AG04450 (cell line): ENCODE data around the gene NCOA1. TPM values are rescaled to one million over a fixed set of nuclear protein-coding genes. Genes with fewer than 3 reads are reported as not detected.

Experiments
- CTCF ChIA-PET: fragments of 300-600, 350-600 bp; formaldehyde crosslinking; extraction: SDS; loops from one replicate; lab custom pipeline; 2022; ENCODE audit warnings: antibody characterized with exemption, inconsistent platforms; lab: Charles Lee
- POLR2A ChIA-PET: fragments of 350-600 bp; formaldehyde crosslinking; extraction: SDS; loops from one replicate; lab custom pipeline; 2021; ENCODE audit warnings: antibody characterized with exemption, inconsistent platforms; lab: Yijun Ruan, JAX
- DNase-seq: peaks from one replicate; pipeline ENCODE4 v3.0.0-alpha.2; 2011; ENCODE audit warnings: low read depth, low spot score
- H3K27ac ChIP-seq: one replicate; pipeline ENCODE4 v1.5.1; 2012; ENCODE audit warnings: low read depth, low read length, control low read depth
- H3K27me3 ChIP-seq: one replicate; pipeline ENCODE4 v1.6.0; 2012; ENCODE audit warnings: low read length; ENCODE audit not compliant: control insufficient read depth, insufficient read depth
- H3K4me3 ChIP-seq: 2 replicates; pipeline ENCODE4 v1.5.1; 2011; ENCODE audit warnings: mild to moderate bottlenecking, low read depth, low read length, control low read depth
- H3K9me3 ChIP-seq: 2 replicates; pipeline ENCODE4 v1.5.1; 2012; ENCODE audit warnings: low read length; ENCODE audit not compliant: control insufficient read depth, insufficient read depth
- polyA plus RNA-seq: library from polyadenylated mRNA; depleted of rRNA; stranded (reverse); fragments of >200 nt; gene quantifications from 2 replicates; pipeline ENCODE4 v1.2.3, GENCODE V29; 2011
- TF ChIP-seq, protein P1 (sequence below): IDR thresholded peaks from 2 replicates; pipeline ENCODE4 v1.5.1; 2011; ENCODE audit warnings: low read depth, low read length, control low read depth, inconsistent platforms

The NCOA1 gene
- polyA plus RNA-seq, 1 experiment, result 20.8 TPM

GRCh38 chr2:24493713-24494112, 2.7 kb downstream of the NCOA1 start:
- Histone ChIP-seq H3K27me3 (no peaks in the 10 kb centered on the region), H3K9me3 (no peaks in the 10 kb centered on the region), H3K27ac (no peak overlapping the region), H3K4me3 (no peak overlapping the region)
- ChIA-PET CTCF (interaction anchor here (1.7 kb wide), 1 partner anchor 334 kb away, joined by 7 read pairs; no protein-coding TSS in a partner anchor), POLR2A (no interaction called here)
- no peak for DNase-seq
- TF ChIP-seq, protein P1, sequence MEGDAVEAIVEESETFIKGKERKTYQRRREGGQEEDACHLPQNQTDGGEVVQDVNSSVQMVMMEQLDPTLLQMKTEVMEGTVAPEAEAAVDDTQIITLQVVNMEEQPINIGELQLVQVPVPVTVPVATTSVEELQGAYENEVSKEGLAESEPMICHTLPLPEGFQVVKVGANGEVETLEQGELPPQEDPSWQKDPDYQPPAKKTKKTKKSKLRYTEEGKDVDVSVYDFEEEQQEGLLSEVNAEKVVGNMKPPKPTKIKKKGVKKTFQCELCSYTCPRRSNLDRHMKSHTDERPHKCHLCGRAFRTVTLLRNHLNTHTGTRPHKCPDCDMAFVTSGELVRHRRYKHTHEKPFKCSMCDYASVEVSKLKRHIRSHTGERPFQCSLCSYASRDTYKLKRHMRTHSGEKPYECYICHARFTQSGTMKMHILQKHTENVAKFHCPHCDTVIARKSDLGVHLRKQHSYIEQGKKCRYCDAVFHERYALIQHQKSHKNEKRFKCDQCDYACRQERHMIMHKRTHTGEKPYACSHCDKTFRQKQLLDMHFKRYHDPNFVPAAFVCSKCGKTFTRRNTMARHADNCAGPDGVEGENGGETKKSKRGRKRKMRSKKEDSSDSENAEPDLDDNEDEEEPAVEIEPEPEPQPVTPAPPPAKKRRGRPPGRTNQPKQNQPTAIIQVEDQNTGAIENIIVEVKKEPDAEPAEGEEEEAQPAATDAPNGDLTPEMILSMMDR, result no peak

DNA sequence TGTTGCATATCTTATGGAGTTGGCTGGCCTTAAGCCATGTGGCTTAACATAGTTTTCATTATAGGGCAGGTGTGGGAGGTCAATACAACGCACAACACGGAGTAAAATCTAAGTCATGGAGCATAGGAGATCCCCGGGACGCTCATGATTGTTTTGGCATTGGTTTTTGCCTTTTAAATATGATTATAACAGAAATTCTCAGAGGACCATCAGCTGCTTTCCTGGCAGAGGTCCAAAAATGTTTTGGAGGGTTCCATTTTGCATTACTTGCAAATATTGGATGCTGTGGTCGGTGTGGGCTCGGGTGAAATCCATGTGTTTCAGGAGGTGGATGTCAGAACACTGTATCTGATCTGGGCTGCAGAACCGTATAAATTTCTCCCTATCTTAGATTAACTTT, 3.4 kb downstream of the NCOA1 start:
- Histone ChIP-seq H3K9me3 (no peaks in the 10 kb centered on the region), H3K27ac (no peak overlapping the region), H3K4me3 (no peak overlapping the region), H3K27me3 (no peaks in the 10 kb centered on the region)
- no peak for DNase-seq
- TF ChIP-seq, protein P1, result no peak
- CTCF ChIA-PET, result interaction anchor here (1.2 kb wide), 1 partner anchor 72 kb away, joined by 3 read pairs; no protein-coding TSS in a partner anchor
- POLR2A ChIA-PET, result no interaction called here

GRCh38 chr2:24495451-24495850, 4.4 kb downstream of the NCOA1 start:
- DNase-seq, result no peak
- H3K27me3 ChIP-seq, result no peaks in the 10 kb centered on the region
- CTCF ChIA-PET, result interaction anchor here (1.2 kb wide), 1 partner anchor 73 kb away, joined by 3 read pairs; no protein-coding TSS in a partner anchor
- TF ChIP-seq, protein P1, result no peak
- H3K27ac ChIP-seq, result no peak overlapping the region
- H3K9me3 ChIP-seq, result no peaks in the 10 kb centered on the region
- no peak overlapping the region for H3K4me3 ChIP-seq
- POLR2A ChIA-PET, result no interaction called here

DNA sequence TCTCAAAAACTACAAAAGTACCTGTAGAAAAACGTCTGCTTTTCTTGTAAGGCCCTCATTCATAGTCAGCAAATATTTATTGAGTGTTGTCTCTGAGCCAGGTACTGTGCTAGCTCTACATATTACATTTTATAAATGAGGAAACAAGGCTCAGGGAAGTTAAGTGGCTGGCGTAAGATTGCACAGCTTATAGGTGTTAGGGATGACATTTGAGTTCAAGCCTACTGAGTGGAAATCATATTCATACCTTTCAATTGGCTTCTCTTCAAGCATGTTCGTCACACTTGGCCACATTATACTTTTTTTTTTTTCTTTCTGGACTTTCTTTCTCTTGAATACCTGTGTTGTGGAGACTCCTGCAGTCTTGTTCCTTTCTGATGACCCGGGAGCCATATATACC, 5.9 kb downstream of the NCOA1 start:
- H3K9me3 ChIP-seq, result no peaks in the 10 kb centered on the region
- ChIA-PET CTCF (interaction anchor here (0.7 kb wide), 1 partner anchor 1591 kb away, joined by 3 read pairs; no protein-coding TSS in a partner anchor), POLR2A (no interaction called here)
- TF ChIP-seq, protein P1, result no peak
- no peak for DNase-seq
- H3K27ac ChIP-seq, result no peak overlapping the region
- no peak overlapping the region for H3K4me3 ChIP-seq
- no peaks in the 10 kb centered on the region for H3K27me3 ChIP-seq

- ChIA-PET CTCF (no interaction called here), POLR2A (no interaction called here)
- Histone ChIP-seq H3K27me3 (no peaks in the 10 kb centered on the region), H3K27ac (no peak overlapping the region), H3K9me3 (no peaks in the 10 kb centered on the region), H3K4me3 (no peak overlapping the region)
- TF ChIP-seq, protein P1, result no peak
- DNase-seq, result no peak
Measured at GRCh38 chr2:24497685-24498084, 6.6 kb downstream of the NCOA1 start.
